HPDE6-E6E7 (cell line): ENCODE measurements around the gene HMCES.

ENCODE experiments used
- DNase-seq: peaks from one replicate; pipeline ENCODE4 v3.0.0; 2011; ENCODE audit warnings: missing footprints; ENCODE audit errors: extremely low spot score

The HMCES gene

GRCh38 chr3:129278439-129278965 lies at the start of gene HMCES:
Gene HMCES (plus strand): TSS chr3:129278870. CDS start chr3:129279733, 863 bp downstream.
- peak; percentile 93 for DNase-seq

GRCh38 chr3:129228891-129229585 lies 49.6 kb upstream of the HMCES start:
- no peak for DNase-seq

GRCh38 chr3:129230311-129231019 lies 48.2 kb upstream of the HMCES start:
- no peak for DNase-seq

GRCh38 chr3:129231331-129232119 lies 47.1 kb upstream of the HMCES start:
- no peak for DNase-seq

- no peak for DNase-seq
Measured at GRCh38 chr3:129233538-129233937, 45.1 kb upstream of the HMCES start.

GRCh38 chr3:129234441-129234840 lies 44.2 kb upstream of the HMCES start:
- DNase-seq: no peak

- no peak for DNase-seq
Measured at GRCh38 chr3:129235344-129235917, 43.2 kb upstream of the HMCES start.

- DNase-seq: no peak
Measured at GRCh38 chr3:129238945-129239705, 39.5 kb upstream of the HMCES start.

GRCh38 chr3:129239991-129240390 lies 38.7 kb upstream of the HMCES start:
- DNase-seq: no peak

- no peak for DNase-seq
Measured at GRCh38 chr3:129240436-129240835, 38.2 kb upstream of the HMCES start.

- no peak for DNase-seq
Measured at GRCh38 chr3:129245141-129245540, 33.5 kb upstream of the HMCES start.

GRCh38 chr3:129245641-129246306 lies 32.9 kb upstream of the HMCES start:
- peak; percentile 79 for DNase-seq

GRCh38 chr3:129246636-129247035 lies 32.0 kb upstream of the HMCES start:
- no peak for DNase-seq

GRCh38 chr3:129248286-129248979 lies 30.2 kb upstream of the HMCES start:
- no peak for DNase-seq

- peak; percentile 95 for DNase-seq
Measured at GRCh38 chr3:129249284-129250065, 29.2 kb upstream of the HMCES start, which contains the start of gene COPG1. Gene COPG1 (plus strand): TSS chr3:129249606. CDS start chr3:129249710, 104 bp downstream.

- DNase-seq: no peak
Measured at GRCh38 chr3:129252748-129253147, 25.9 kb upstream of the HMCES start.

GRCh38 chr3:129254536-129255230 lies 24.0 kb upstream of the HMCES start:
- no peak for DNase-seq

- DNase-seq: no peak
Measured at GRCh38 chr3:129256270-129256669, 22.4 kb upstream of the HMCES start.
